HepG2 (cell line): ENCODE data around the gene KIF25. TPM values are rescaled to one million over a fixed set of nuclear protein-coding genes. Genes with fewer than 3 reads are reported as not detected.

Experiments
- ATAC-seq: fragments of 200-7000 bp; cut with Tn5 transposase; 3 replicates; pipeline ENCODE4 v1.9.1; 2020; ENCODE audit warnings: mild to moderate bottlenecking, moderate library complexity
- BruUV-seq: library from RNA; stranded (reverse); fragments of 400-500 nt; replicated peaks from 2 replicates; lab custom pipeline; 2021; lab: Mats Ljungman, UMichigan
- CTCF ChIA-PET: fragments of 300-600 bp; formaldehyde crosslinking; extraction: SDS; loops from one replicate; lab custom pipeline; 2021; ENCODE audit warnings: low total read pairs, inconsistent platforms, low intra/inter-chr PET ratio; lab: Yijun Ruan, JAX
- POLR2A ChIA-PET: fragments of 350-600 bp; sonication (Branson Sonifier 250); formaldehyde crosslinking; loops from one replicate; lab custom pipeline; 2020; ENCODE audit warnings: antibody characterized with exemption, inconsistent platforms; lab: Yijun Ruan, JAX
- DNase-seq: peaks from one replicate; pipeline ENCODE4 v3.0.0-alpha.2; 2015; ENCODE audit warnings: low spot score
- FAIRE-seq: peaks from 3 replicates; lab custom pipeline; 2011; peaks lifted over from hg19 to GRCh38; lab: Jason Lieb, UNC
- H2AFZ ChIP-seq: one replicate; pipeline ENCODE4 v1.6.1; 2011; ENCODE audit warnings: low read length, inconsistent platforms
- H3K27ac ChIP-seq: fragments of 300-600 bp; 3 replicates; pipeline ENCODE4 v1.8.0; 2011; ENCODE audit warnings: mixed run types, mild to moderate bottlenecking, mixed read lengths, low read length, inconsistent platforms; ENCODE audit not compliant: insufficient read depth; ENCODE audit errors: extremely low read length
- H3K27me3 ChIP-seq, 2 experiments: fragments of 200-600 bp in 1 of 2; 2 replicates in 1 of 2; 3 replicates in 1 of 2; pipeline versions ENCODE4 v1.6.0 to v1.8.0; 2011; ENCODE audit warnings: low read length in 2 of 2, mild to moderate bottlenecking in 2 of 2, moderate library complexity in 2 of 2, inconsistent platforms in 1 of 2; ENCODE audit not compliant: insufficient read depth in 2 of 2, control insufficient read depth in 1 of 2
- H3K36me3 ChIP-seq, 2 experiments: fragments of 200-600 bp in 1 of 2; replicated peaks in 1 of 2; 2 replicates in 1 of 2; 3 replicates in 1 of 2; pipeline versions ENCODE4 v1.5.1 to v1.8.0; 2011; ENCODE audit warnings: low read length in 2 of 2, inconsistent platforms in 1 of 2; ENCODE audit not compliant: insufficient read depth in 2 of 2, control insufficient read depth in 1 of 2
- H3K4me1 ChIP-seq: 2 replicates; pipeline ENCODE4 v1.5.1; 2012; ENCODE audit warnings: low read length, inconsistent platforms; ENCODE audit not compliant: insufficient read depth
- H3K4me2 ChIP-seq: 2 replicates; pipeline ENCODE4 v1.6.0; 2011; ENCODE audit warnings: low read depth, low read length, inconsistent platforms
- H3K4me3 ChIP-seq, 3 experiments: fragments of 200-600 bp in 1 of 3; sonication (generic), shearing (Covaris generic) in 1 of 3; replicated peaks in 1 of 3; 2 replicates each; pipeline ENCODE4 v1.5.1; 2011 to 2016; ENCODE audit warnings: low read length in 3 of 3, inconsistent platforms in 2 of 3, low read depth in 2 of 3, mild to moderate bottlenecking in 2 of 3, control low read depth in 1 of 3, mixed read lengths in 1 of 3; ENCODE audit not compliant: insufficient read depth in 1 of 3
- H3K79me2 ChIP-seq: one replicate; pipeline ENCODE4 v1.6.1; 2011; ENCODE audit warnings: low read length, inconsistent platforms; ENCODE audit not compliant: insufficient read depth
- H3K9ac ChIP-seq: 2 replicates; pipeline ENCODE4 v1.6.0; 2011; ENCODE audit warnings: mild to moderate bottlenecking, low read depth, low read length, inconsistent platforms; ENCODE audit not compliant: insufficient read depth
- H3K9me3 ChIP-seq: 2 replicates; pipeline ENCODE4 v1.5.1; 2012; ENCODE audit warnings: mild to moderate bottlenecking, low read length
- H4K20me1 ChIP-seq: 2 replicates; pipeline ENCODE4 v1.6.0; 2011; ENCODE audit warnings: inconsistent platforms, mild to moderate bottlenecking, low read length, moderate library complexity; ENCODE audit not compliant: insufficient read depth
- TEAD2 ChIP-seq: sonication (generic); formaldehyde crosslinking; IDR thresholded peaks from 2 replicates; pipeline ENCODE4 v1.9.0; 2021; ENCODE audit warnings: missing genetic modification reagents
- WGBS: methylation state at CpG from one replicate; pipeline ENCODE4 v1.1.6; 2017; ENCODE audit warnings: low lambda C conversion rate; 5-methylcytosine and 5-hydroxymethylcytosine counted together
- in situ Hi-C: cut with HindIII; loops from 2 replicates; pipeline ENCODE4 v1.10.0; 2017; ENCODE audit warnings: low pct_unique_long_range_greater_than_20kb; ENCODE audit not compliant: extremely low pct_ligation_motif_present
- intact Hi-C: fragments of 100-400 bp; cut with micrococcal nuclease; formaldehyde crosslinking; loops from one replicate; pipeline ENCODE4 v1.10.0; 2022; ENCODE audit not compliant: unreplicated experiment
- polyA plus RNA-seq, 8 experiments: library from polyadenylated mRNA; depleted of rRNA in 3 of 8; stranded (reverse) in 7 of 8; unstranded in 1 of 8; fragments of >200 nt; fragmentation: Illumina TruSeq in 4 of 8; extraction: Trizol in 4 of 8; gene quantifications; 2 replicates each; pipeline versions ENCODE4 v1.2.1 to v1.2.3, GENCODE V29; 2011 to 2016; ENCODE audit warnings: low read depth in 4 of 8, missing spikeins in 1 of 8, mixed read lengths in 1 of 8; ENCODE audit not compliant: insufficient read depth in 1 of 8
- total RNA-seq, 5 experiments: library from RNA; depleted of rRNA; stranded (reverse); fragments of >200 nt; fragmentation: Illumina TruSeq; extraction: Trizol; gene quantifications; 2 replicates each; pipeline ENCODE4 v1.2.3, GENCODE V29; 2016; ENCODE audit warnings: low read depth in 1 of 5
- TF ChIP-seq, protein P1 (sequence below): sonication (generic); formaldehyde crosslinking; IDR thresholded peaks from one replicate; pipeline ENCODE4 v1.5.1; 2020; ENCODE audit warnings: mild to moderate bottlenecking, missing genetic modification reagents; ENCODE audit errors: not compliant biosample characterization

The KIF25 gene
- total and polyA plus RNA-seq, 2 of the 13 experiments (the other 11 are each of a cell fraction or from before 2014, with no cell fraction given), result not detected

DNA sequence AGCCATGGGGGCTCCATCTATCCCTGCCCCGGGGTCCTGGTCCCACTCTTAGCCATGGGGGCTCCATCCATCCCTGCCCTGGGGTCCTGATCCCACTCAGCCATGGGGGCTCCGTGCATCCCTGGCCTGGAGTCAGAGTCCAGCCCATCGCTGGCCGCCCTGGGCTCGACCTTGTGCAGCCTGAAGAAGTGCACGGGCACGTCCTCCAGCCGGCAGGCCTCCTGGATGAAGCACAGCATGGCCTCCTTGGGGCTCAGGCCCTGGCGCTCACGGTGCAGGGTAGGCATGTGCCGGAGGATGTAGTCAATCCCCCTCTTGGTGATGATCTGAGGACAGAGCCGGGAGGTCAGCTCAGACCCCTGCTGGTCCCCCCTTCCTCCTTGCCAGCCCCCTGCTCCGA is 66.0 kb downstream of the KIF25 start:
- no TSS peak for BruUV-seq
- WGBS, result 46% methylated on average over 11 of the region's 13 CpGs
- POLR2A ChIA-PET, result no interaction called here
- H3K4me2 ChIP-seq, result no peak overlapping the region
- ATAC-seq (no peak), DNase-seq (no peak)
- H3K36me3 ChIP-seq, result no peaks in the 10 kb centered on the region
- intact Hi-C loops, result no loop called here
- no peaks in the 10 kb centered on the region for H3K9me3 ChIP-seq
- H3K9ac ChIP-seq, result no peak overlapping the region
- CTCF ChIA-PET, result no interaction called here
- H3K27ac ChIP-seq, result no peak overlapping the region
- H3K27me3 ChIP-seq, result peaks cover 10 to 51% of the 10 kb centered on the region in 2 experiments; a peak in 4 of 5 replicates
- TF ChIP-seq, protein P1, sequence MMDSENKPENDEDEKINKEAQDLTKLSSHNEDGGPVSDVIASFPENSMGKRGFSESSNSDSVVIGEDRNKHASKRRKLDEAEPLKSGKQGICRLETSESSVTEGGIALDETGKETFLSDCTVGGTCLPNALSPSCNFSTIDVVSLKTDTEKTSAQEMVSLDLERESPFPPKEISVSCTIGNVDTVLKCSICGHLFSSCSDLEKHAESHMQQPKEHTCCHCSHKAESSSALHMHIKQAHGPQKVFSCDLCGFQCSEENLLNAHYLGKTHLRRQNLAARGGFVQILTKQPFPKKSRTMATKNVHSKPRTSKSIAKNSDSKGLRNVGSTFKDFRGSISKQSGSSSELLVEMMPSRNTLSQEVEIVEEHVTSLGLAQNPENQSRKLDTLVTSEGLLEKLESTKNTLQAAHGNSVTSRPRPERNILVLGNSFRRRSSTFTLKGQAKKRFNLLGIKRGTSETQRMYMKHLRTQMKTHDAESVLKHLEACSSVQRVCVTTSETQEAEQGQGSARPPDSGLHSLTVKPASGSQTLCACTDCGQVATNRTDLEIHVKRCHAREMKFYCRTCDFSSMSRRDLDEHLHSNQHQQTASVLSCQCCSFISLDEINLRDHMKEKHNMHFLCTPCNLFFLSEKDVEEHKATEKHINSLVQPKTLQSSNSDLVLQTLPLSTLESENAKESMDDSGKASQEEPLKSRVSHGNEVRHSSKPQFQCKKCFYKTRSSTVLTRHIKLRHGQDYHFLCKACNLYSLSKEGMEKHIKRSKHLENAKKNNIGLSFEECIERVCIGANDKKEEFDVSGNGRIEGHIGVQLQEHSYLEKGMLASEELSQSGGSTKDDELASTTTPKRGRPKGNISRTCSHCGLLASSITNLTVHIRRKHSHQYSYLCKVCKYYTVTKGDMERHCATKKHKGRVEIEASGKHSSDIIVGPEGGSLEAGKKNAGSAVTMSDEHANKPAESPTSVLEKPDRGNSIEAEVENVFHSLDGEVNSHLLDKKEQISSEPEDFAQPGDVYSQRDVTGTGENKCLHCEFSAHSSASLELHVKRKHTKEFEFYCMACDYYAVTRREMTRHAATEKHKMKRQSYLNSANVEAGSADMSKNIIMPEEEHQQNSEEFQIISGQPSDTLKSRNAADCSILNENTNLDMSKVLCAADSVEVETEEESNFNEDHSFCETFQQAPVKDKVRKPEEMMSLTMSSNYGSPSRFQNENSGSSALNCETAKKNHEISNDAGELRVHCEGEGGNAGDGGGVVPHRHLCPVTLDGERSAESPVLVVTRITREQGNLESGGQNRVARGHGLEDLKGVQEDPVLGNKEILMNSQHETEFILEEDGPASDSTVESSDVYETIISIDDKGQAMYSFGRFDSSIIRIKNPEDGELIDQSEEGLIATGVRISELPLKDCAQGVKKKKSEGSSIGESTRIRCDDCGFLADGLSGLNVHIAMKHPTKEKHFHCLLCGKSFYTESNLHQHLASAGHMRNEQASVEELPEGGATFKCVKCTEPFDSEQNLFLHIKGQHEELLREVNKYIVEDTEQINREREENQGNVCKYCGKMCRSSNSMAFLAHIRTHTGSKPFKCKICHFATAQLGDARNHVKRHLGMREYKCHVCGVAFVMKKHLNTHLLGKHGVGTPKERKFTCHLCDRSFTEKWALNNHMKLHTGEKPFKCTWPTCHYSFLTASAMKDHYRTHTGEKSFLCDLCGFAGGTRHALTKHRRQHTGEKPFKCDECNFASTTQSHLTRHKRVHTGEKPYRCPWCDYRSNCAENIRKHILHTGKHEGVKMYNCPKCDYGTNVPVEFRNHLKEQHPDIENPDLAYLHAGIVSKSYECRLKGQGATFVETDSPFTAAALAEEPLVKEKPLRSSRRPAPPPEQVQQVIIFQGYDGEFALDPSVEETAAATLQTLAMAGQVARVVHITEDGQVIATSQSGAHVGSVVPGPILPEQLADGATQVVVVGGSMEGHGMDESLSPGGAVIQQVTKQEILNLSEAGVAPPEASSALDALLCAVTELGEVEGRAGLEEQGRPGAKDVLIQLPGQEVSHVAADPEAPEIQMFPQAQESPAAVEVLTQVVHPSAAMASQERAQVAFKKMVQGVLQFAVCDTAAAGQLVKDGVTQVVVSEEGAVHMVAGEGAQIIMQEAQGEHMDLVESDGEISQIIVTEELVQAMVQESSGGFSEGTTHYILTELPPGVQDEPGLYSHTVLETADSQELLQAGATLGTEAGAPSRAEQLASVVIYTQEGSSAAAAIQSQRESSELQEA (CRISPR knock-in tag), result peak; percentile 25
- no peak for TF ChIP-seq TEAD2 (CRISPR knock-in tag)
- TF ChIP-seq, all 625 proteins: peak for 1
- peaks cover 5% of the 10 kb centered on the region for H3K4me1 ChIP-seq
- no peak overlapping the region for H3K4me3 ChIP-seq
- H3K79me2 ChIP-seq, result no peaks in the 10 kb centered on the region
- H4K20me1 ChIP-seq, result no peaks in the 10 kb centered on the region
- no peak for FAIRE-seq
- H2AFZ ChIP-seq, result no peak overlapping the region
- in situ Hi-C loops, result no loop called here
